Measurements from ENCODE around the gene KRTAP5-5. TPM values are rescaled to one million over a fixed set of nuclear protein-coding genes. Genes with fewer than 3 reads are reported as not detected.
"Not testable (repeated sequence)": the region's sequence is repeated elsewhere in the genome, so short reads cannot be mapped to it uniquely, and the experiment has no call there.

KRTAP5-5 gene
- polyA plus RNA-seq, 3 donors, result not detected

GRCh38 chr11:1604181-1604580 lies 25.4 kb upstream of the KRTAP5-5 start:
- DNase-seq (ENCODE audit: extremely low read depth in 1 of 11, low read depth in 9 of 11, low spot score in 4 of 11), result no peak

GRCh38 chr11:1604711-1605110 lies 24.9 kb upstream of the KRTAP5-5 start:
- DNase-seq (ENCODE audit: extremely low read depth in 1 of 11, low read depth in 9 of 11, low spot score in 4 of 11), result no peak

- DNase-seq (ENCODE audit: extremely low read depth in 1 of 11, low read depth in 9 of 11, low spot score in 4 of 11), result not testable (repeated sequence)
Measured at GRCh38 chr11:1605923-1606322, 23.7 kb upstream of the KRTAP5-5 start.

GRCh38 chr11:1607156-1607845 lies 22.3 kb upstream of the KRTAP5-5 start:
- DNase-seq (ENCODE audit: extremely low read depth in 1 of 11, low read depth in 9 of 11, low spot score in 4 of 11), result not testable (repeated sequence)

GRCh38 chr11:1607901-1608300 lies 21.7 kb upstream of the KRTAP5-5 start:
- DNase-seq (ENCODE audit: extremely low read depth in 1 of 11, low read depth in 9 of 11, low spot score in 4 of 11), result not testable (repeated sequence)

- DNase-seq (ENCODE audit: extremely low read depth in 1 of 11, low read depth in 9 of 11, low spot score in 4 of 11), result no peak
Measured at GRCh38 chr11:1608363-1608762, 21.2 kb upstream of the KRTAP5-5 start, which contains the start of gene KRTAP5-3. KRTAP5-3 (minus strand) TSS chr11:1608463; CDS start chr11:1608385, 78 bp downstream.

- DNase-seq (ENCODE audit: extremely low read depth in 1 of 11, low read depth in 9 of 11, low spot score in 4 of 11), result no peak
Measured at GRCh38 chr11:1618231-1618630, 11.3 kb upstream of the KRTAP5-5 start.

- DNase-seq (ENCODE audit: extremely low read depth in 1 of 11, low read depth in 9 of 11, low spot score in 4 of 11), result no peak
Measured at GRCh38 chr11:1619449-1619848, 10.1 kb upstream of the KRTAP5-5 start.

GRCh38 chr11:1622086-1622485 lies 7.5 kb upstream of the KRTAP5-5 start, which contains the start of gene KRTAP5-4:
KRTAP5-4 (minus strand) TSS chr11:1622138; CDS start chr11:1622093, 45 bp downstream.
- DNase-seq (ENCODE audit: extremely low read depth in 1 of 11, low read depth in 9 of 11, low spot score in 4 of 11), result no peak

- no peak for DNase-seq (ENCODE audit: extremely low read depth in 1 of 11, low read depth in 9 of 11, low spot score in 4 of 11)
Measured at GRCh38 chr11:1623716-1624115, 5.9 kb upstream of the KRTAP5-5 start.

GRCh38 chr11:1624621-1625020 lies 5.0 kb upstream of the KRTAP5-5 start:
- no peak for DNase-seq (ENCODE audit: extremely low read depth in 1 of 11, low read depth in 9 of 11, low spot score in 4 of 11)

- DNase-seq (ENCODE audit: extremely low read depth in 1 of 11, low read depth in 9 of 11, low spot score in 4 of 11), result no peak
Measured at GRCh38 chr11:1625541-1625940, 4.0 kb upstream of the KRTAP5-5 start.

- peak in 5 of 11 donors; percentile 29 to 46 (median 40) for DNase-seq (ENCODE audit: extremely low read depth in 1 of 11, low read depth in 9 of 11, low spot score in 4 of 11)
Measured at GRCh38 chr11:1628506-1629325, 859 bp upstream of the KRTAP5-5 start.

GRCh38 chr11:1630271-1630670 lies 696 bp downstream of the KRTAP5-5 start:
- no peak for DNase-seq (ENCODE audit: extremely low read depth in 1 of 11, low read depth in 9 of 11, low spot score in 4 of 11)

- DNase-seq (ENCODE audit: extremely low read depth in 1 of 11, low read depth in 9 of 11, low spot score in 4 of 11), result no peak
Measured at GRCh38 chr11:1631066-1631568, 1.5 kb downstream of the KRTAP5-5 start.

- no peak for DNase-seq (ENCODE audit: extremely low read depth in 1 of 11, low read depth in 9 of 11, low spot score in 4 of 11)
Measured at GRCh38 chr11:1632053-1632714, 2.6 kb downstream of the KRTAP5-5 start.

GRCh38 chr11:1633864-1634263 lies 4.3 kb downstream of the KRTAP5-5 start:
- DNase-seq (ENCODE audit: extremely low read depth in 1 of 11, low read depth in 9 of 11, low spot score in 4 of 11), result no peak

- DNase-seq (ENCODE audit: extremely low read depth in 1 of 11, low read depth in 9 of 11, low spot score in 4 of 11), result no peak
Measured at GRCh38 chr11:1636291-1636950, 6.8 kb downstream of the KRTAP5-5 start.

GRCh38 chr11:1637628-1638027 lies 8.1 kb downstream of the KRTAP5-5 start:
- no peak for DNase-seq (ENCODE audit: extremely low read depth in 1 of 11, low read depth in 9 of 11, low spot score in 4 of 11)
